Measurements from ENCODE around the gene ETV5.

- TF ChIP-seq CTCF (IDR thresholded peaks at IDR 0.05) (no peak), EP300 (IDR thresholded peaks at IDR 0.05; ENCODE audit: low read depth) (no peak), POLR2A (IDR thresholded peaks at IDR 0.05) (no peak), POLR2AphosphoS5 (IDR thresholded peaks at IDR 0.05) (no peak)
Measured at GRCh38 chr3:186095561-186096081, 13.3 kb downstream of the ETV5 start.

Measured in transverse colon (tissue), 4 donors.